SK-N-SH (cell line): Measurements from ENCODE around the gene MEF2C. TPM values are rescaled to one million over a fixed set of nuclear protein-coding genes. Genes with fewer than 3 reads are reported as not detected.
"Not testable (repeated sequence)": the region's sequence is repeated elsewhere in the genome, so short reads cannot be mapped to it uniquely, and the experiment has no call there.

Experiments
- CTCF ChIA-PET: fragments of 300-600, 350-600 bp; formaldehyde crosslinking; extraction: SDS; loops from one replicate; lab custom pipeline; 2021; lab: Yijun Ruan, JAX
- POLR2A ChIA-PET: fragments of 350-600 bp; sonication (Branson Sonifier 250); formaldehyde crosslinking; extraction: SDS; loops from one replicate; lab custom pipeline; 2020; ENCODE audit warnings: antibody characterized with exemption, inconsistent platforms; lab: Yijun Ruan, JAX
- DNase-seq: peaks from one replicate; pipeline ENCODE4 v3.0.0; 2012
- H2AFZ ChIP-seq: fragments of 200-600 bp; sonication (generic); 2 replicates; pipeline ENCODE4 v1.8.1; 2016; ENCODE audit warnings: antibody characterized with exemption, mild to moderate bottlenecking, low read depth
- H3F3A ChIP-seq: fragments of 200-600 bp; sonication (generic); replicated peaks from 2 replicates; pipeline ENCODE3; 2016; ENCODE audit warnings: antibody characterized with exemption, mild to moderate bottlenecking; ENCODE audit not compliant: insufficient read depth
- H3K27ac ChIP-seq, 2 experiments: fragments of 200-500 bp in 1 of 2; fragments of 200-600 bp in 1 of 2; sonication (Bioruptor generic) in 1 of 2; sonication (generic), shearing (Covaris generic) in 1 of 2; 2 replicates each; pipeline versions ENCODE4 v1.5.1 to v1.6.1; 2014 to 2016; ENCODE audit warnings: low read depth in 2 of 2, inconsistent platforms in 1 of 2, low read length in 1 of 2, mild to moderate bottlenecking in 1 of 2, mixed read lengths in 1 of 2
- H3K27me3 ChIP-seq: fragments of 200-600 bp; sonication (generic), shearing (Covaris generic); 2 replicates; pipeline ENCODE4 v1.6.1; 2016; ENCODE audit warnings: mixed run types; ENCODE audit not compliant: insufficient read depth
- H3K36me3 ChIP-seq, 2 experiments: fragments of 200-500 bp in 1 of 2; fragments of 200-600 bp in 1 of 2; sonication (Bioruptor generic) in 1 of 2; sonication (generic) in 1 of 2; replicated peaks in 1 of 2; 2 replicates each; pipeline versions ENCODE3 to v1.5.1; 2014 to 2016; ENCODE audit warnings: low read length in 1 of 2, mild to moderate bottlenecking in 1 of 2; ENCODE audit not compliant: insufficient read depth in 2 of 2, control insufficient read depth in 1 of 2
- H3K4me1 ChIP-seq, 2 experiments: fragments of 200-500 bp in 1 of 2; fragments of 200-600 bp in 1 of 2; sonication (Bioruptor generic) in 1 of 2; sonication (generic), shearing (Covaris generic) in 1 of 2; 2 replicates each; pipeline versions ENCODE4 v1.5.1 to v1.6.1; 2014 to 2016; ENCODE audit warnings: low read depth in 1 of 2, low read length in 1 of 2, mixed run types in 1 of 2; ENCODE audit not compliant: insufficient read depth in 2 of 2, control insufficient read depth in 1 of 2
- H3K4me2 ChIP-seq: fragments of 200-600 bp; sonication (generic), shearing (Covaris generic); 2 replicates; pipeline ENCODE4 v1.6.1; 2017; ENCODE audit warnings: mixed run types
- H3K4me3 ChIP-seq, 2 experiments: fragments of 200-500 bp in 1 of 2; fragments of 200-600 bp in 1 of 2; sonication (Bioruptor generic) in 1 of 2; sonication (generic), shearing (Covaris generic) in 1 of 2; 2 replicates each; pipeline versions ENCODE4 v1.5.1 to v1.8.1; 2014 to 2016; ENCODE audit warnings: low read depth in 2 of 2, inconsistent platforms in 1 of 2, low read length in 1 of 2, mild to moderate bottlenecking in 1 of 2, mixed read lengths in 1 of 2, moderate library complexity in 1 of 2
- H3K79me2 ChIP-seq: fragments of 200-600 bp; sonication (generic); 2 replicates; pipeline ENCODE4 v1.8.1; 2017; ENCODE audit warnings: mild to moderate bottlenecking; ENCODE audit not compliant: insufficient read depth
- H3K9ac ChIP-seq: fragments of 200-600 bp; sonication (generic); 2 replicates; pipeline ENCODE4 v1.6.1; 2017; ENCODE audit warnings: mixed run types
- H3K9me2 ChIP-seq: fragments of 200-600 bp; sonication (generic); 2 replicates; pipeline ENCODE4 v1.6.1; 2017; ENCODE audit warnings: mixed run types
- H3K9me3 ChIP-seq: fragments of 200-600 bp; sonication (generic); 2 replicates; pipeline ENCODE4 v1.6.1; 2017; ENCODE audit warnings: mixed run types, mild to moderate bottlenecking, moderate library complexity
- H4K20me1 ChIP-seq: fragments of 200-600 bp; sonication (generic); 2 replicates; pipeline ENCODE4 v1.6.1; 2017; ENCODE audit warnings: mild to moderate bottlenecking, mixed run types; ENCODE audit not compliant: insufficient read depth
- WGBS: methylation state at CpG from one replicate; pipeline ENCODE4 v1.1.6; 2017; ENCODE audit warnings: low lambda C conversion rate; 5-methylcytosine and 5-hydroxymethylcytosine counted together
- polyA plus RNA-seq, 3 experiments: library from polyadenylated mRNA; depleted of rRNA; stranded (reverse); fragments of >200 nt; gene quantifications; 2 replicates each; pipeline ENCODE4 v1.2.3, GENCODE V29; 2012

The MEF2C gene
- polyA plus RNA-seq, 1 of the 3 experiments (the other 2 are of a cell fraction), result 1.2 TPM

GRCh38 chr5:88911059-88911572, 28.1 kb upstream of the MEF2C start:
- H3K9me2 ChIP-seq, H3K9ac ChIP-seq, H3K4me3 ChIP-seq, H3K36me3 ChIP-seq, H3K9me3 ChIP-seq, H4K20me1 ChIP-seq, H2AFZ ChIP-seq, DNase-seq, H3K4me2 ChIP-seq, H3K4me1 ChIP-seq, POLR2A ChIA-PET, H3F3A ChIP-seq, H3K79me2 ChIP-seq, H3K27me3 ChIP-seq, H3K27ac ChIP-seq, CTCF ChIA-PET: not testable (repeated sequence)
- 79% methylated on average over 9 of the region's 9 CpGs for WGBS

- CTCF ChIA-PET, H3K4me3 ChIP-seq, H3K79me2 ChIP-seq, H2AFZ ChIP-seq, H3K4me1 ChIP-seq, H3K27ac ChIP-seq, H3K36me3 ChIP-seq, H3K9ac ChIP-seq, H3K27me3 ChIP-seq, H3K9me3 ChIP-seq, DNase-seq, H3F3A ChIP-seq, H4K20me1 ChIP-seq, POLR2A ChIA-PET, H3K9me2 ChIP-seq, H3K4me2 ChIP-seq: not testable (repeated sequence)
- 43% methylated on average over 2 of the region's 2 CpGs for WGBS
Measured at GRCh38 chr5:88904478-88904877, 21.5 kb upstream of the MEF2C start.

- H3K36me3 ChIP-seq, H3K4me2 ChIP-seq, H2AFZ ChIP-seq, H3K79me2 ChIP-seq, H3K9ac ChIP-seq, H3K9me2 ChIP-seq, H3K9me3 ChIP-seq, H3K4me3 ChIP-seq, DNase-seq, POLR2A ChIA-PET, H3K4me1 ChIP-seq, H3K27me3 ChIP-seq, H3K27ac ChIP-seq, H3F3A ChIP-seq, CTCF ChIA-PET, H4K20me1 ChIP-seq: not testable (repeated sequence)
- 50% methylated on average over 2 of the region's 8 CpGs for WGBS
Measured at GRCh38 chr5:88903966-88904365, 21.0 kb upstream of the MEF2C start.

GRCh38 chr5:88901077-88901476, 18.1 kb upstream of the MEF2C start:
- H3F3A ChIP-seq, H3K4me1 ChIP-seq, H3K4me3 ChIP-seq: not testable (repeated sequence)

More at GRCh38 chr5:88901077-88901476, 18.1 kb upstream of the MEF2C start:
- CTCF ChIA-PET, H3K27me3 ChIP-seq, H3K9me2 ChIP-seq, H2AFZ ChIP-seq, H3K36me3 ChIP-seq, H3K27ac ChIP-seq, POLR2A ChIA-PET, DNase-seq, H3K4me2 ChIP-seq, H3K79me2 ChIP-seq, H4K20me1 ChIP-seq, H3K9me3 ChIP-seq, H3K9ac ChIP-seq: not testable (repeated sequence)
